ENCODE results near the gene TMEM132E. TPM values are rescaled to one million over a fixed set of nuclear protein-coding genes. Genes with fewer than 3 reads are reported as not detected.

Gene TMEM132E
- total RNA-seq, 1 experiment from 2014 or later, result 0.42 TPM

- H2BK120ac ChIP-seq (ENCODE audit: low read depth, low read length, poor library complexity, severe bottlenecking), result no peak overlapping the region
- no peak overlapping the region for H2AFZ ChIP-seq (ENCODE audit: low read length)
- no peak overlapping the region for H2BK5ac ChIP-seq (ENCODE audit: insufficient read length, low read length)
- H3K9me3 Mint-ChIP-seq, result no peaks in the 10 kb centered on the region
- no peaks in the 10 kb centered on the region for H4K20me1 ChIP-seq (ENCODE audit: control insufficient read depth, insufficient read depth, insufficient read length)
- H3K4me1 ChIP-seq (ENCODE audit: insufficient read depth, low read length), result no peaks in the 10 kb centered on the region
- no peak overlapping the region for H2BK12ac ChIP-seq (ENCODE audit: insufficient read length, low read depth, low read length)
- no peak overlapping the region for H3T11ph ChIP-seq (ENCODE audit: low read length)
- no peaks in the 10 kb centered on the region for H3K23me2 ChIP-seq (ENCODE audit: insufficient read length, low read depth, low read length, poor library complexity, severe bottlenecking)
- no peaks in the 10 kb centered on the region for H3K27me3 ChIP-seq (ENCODE audit: insufficient read depth, low read length)
- H2AK5ac ChIP-seq (ENCODE audit: insufficient read length, low read length), result no peak overlapping the region
- H4K5ac ChIP-seq (ENCODE audit: insufficient read length, low read depth, low read length), result no peak overlapping the region
- H3K4me3 Mint-ChIP-seq, result no peak overlapping the region
- H3K27me3 Mint-ChIP-seq (ENCODE audit: low read depth), result peaks cover 36% of the 10 kb centered on the region
- peak overlapping the region in 1 of 3 experiments; percentile 31; a peak in 1 of 7 replicates for H3K27ac Mint-ChIP-seq
- H4K91ac ChIP-seq (ENCODE audit: insufficient read length, low read depth, low read length), result no peak overlapping the region
- DNase-seq, result no peak
- TF ChIP-seq CTCF (conservative IDR thresholded peaks at IDR 0.05), result no peak
- no peak overlapping the region for H3K27ac ChIP-seq (ENCODE audit: insufficient read length, low read depth, low read length)
- no peak overlapping the region for H3K56ac ChIP-seq (ENCODE audit: insufficient read length, low read depth, low read length)
- no peak overlapping the region for H2BK20ac ChIP-seq (ENCODE audit: low read depth, low read length, poor library complexity, severe bottlenecking)
- H3K14ac ChIP-seq (ENCODE audit: insufficient read depth, low read length), result no peak overlapping the region
- no peaks in the 10 kb centered on the region for H3K79me2 ChIP-seq (ENCODE audit: insufficient read depth, low read length)
- no peak overlapping the region for H4K8ac ChIP-seq (replicated peaks; ENCODE audit: insufficient read length, low read depth, low read length)
- no peak overlapping the region for H2BK15ac ChIP-seq (ENCODE audit: low read depth, low read length)
- H3K4me2 ChIP-seq (ENCODE audit: insufficient read depth, insufficient read length, low read length), result no peak overlapping the region
- H3K9ac ChIP-seq (ENCODE audit: extremely low read depth, insufficient read length, low read length), result no peak overlapping the region
- H3K18ac ChIP-seq (ENCODE audit: insufficient read length, low read depth, low read length), result no peak overlapping the region
- WGBS (ENCODE audit: extremely low coverage, insufficient read length, low lambda C conversion rate), result no CpG with 5 or more reads among the region's 4 CpGs
- H3K4ac ChIP-seq (ENCODE audit: low read depth, low read length), result no peak overlapping the region
- no peaks in the 10 kb centered on the region for H3K36me3 Mint-ChIP-seq (ENCODE audit: insufficient read depth in 1 of 3, low read depth in 3 of 3)
- no peaks in the 10 kb centered on the region for H3K79me1 ChIP-seq (ENCODE audit: insufficient read depth, low read depth, low read length, poor library complexity, severe bottlenecking)
- no peak overlapping the region for H3K23ac ChIP-seq (ENCODE audit: insufficient read length, low read depth, low read length)
- peaks cover 4 to 12% of the 10 kb centered on the region in 2 experiments; a peak in 3 of 4 replicates for H3K4me1 Mint-ChIP-seq
- H3K9me3 ChIP-seq (ENCODE audit: control insufficient read depth, low read depth, low read length), result no peaks in the 10 kb centered on the region
These were observed 75.0 kb downstream of the TMEM132E start for GRCh38 chr17:34654276-34654880.
